Tibial nerve (tissue), 3 donors: ENCODE measurements around the gene UQCRQ.

ENCODE experiments used
- CTCF ChIP-seq, 5 experiments: fragments of 200-600 bp in 3 of 5; fragments of 450-650 bp in 2 of 5; sonication (generic) in 3 of 5; IDR thresholded peaks; one replicate each; pipeline ENCODE4 v1.5.1; 2016 to 2019; ENCODE audit warnings: antibody characterized with exemption in 5 of 5, mild to moderate bottlenecking in 3 of 5, moderate library complexity in 2 of 5
- POLR2A ChIP-seq, 2 donors: fragments of 450-650 bp; IDR thresholded peaks; one replicate each; pipeline ENCODE4 v1.6.1; 2017; ENCODE audit warnings: antibody characterized with exemption in 2 of 2, mild to moderate bottlenecking in 2 of 2, moderate library complexity in 2 of 2

- TF ChIP-seq CTCF (IDR thresholded peaks at IDR 0.05), result no peak
- TF ChIP-seq POLR2A (IDR thresholded peaks at IDR 0.05), result no peak
Observed at GRCh38 chr5:132905938-132906337, 39.5 kb downstream of the UQCRQ start.
